ENCODE results near the gene KMT5C.

Gene KMT5C

GRCh38 chr19:55339105-55339888, at the start of gene KMT5C:
Gene KMT5C, plus strand, starts transcription at chr19:55339876. Its CDS starts 2,061 bp downstream, at chr19:55341937.
- peak within 1 kb of the TSS; percentile 77 for H3K4me3 ChIP-seq (replicated peaks; ENCODE audit: low read depth, low read length)
- peak; percentile 33 for TF ChIP-seq CTCF (IDR thresholded peaks at IDR 0.05; ENCODE audit: low read length, missing control alignments)
- peak; percentile 100 for DNase-seq (ENCODE audit: low read depth)

- TF ChIP-seq CTCF (IDR thresholded peaks at IDR 0.05; ENCODE audit: low read length, missing control alignments), result no peak
- no peak for DNase-seq (ENCODE audit: low read depth)
- no peak overlapping the region for H3K4me3 ChIP-seq (replicated peaks; ENCODE audit: low read depth, low read length)
Observed at GRCh38 chr19:55297267-55297666, 42.4 kb upstream of the KMT5C start.

GRCh38 chr19:55299991-55300390, 39.7 kb upstream of the KMT5C start:
- H3K4me3 ChIP-seq (replicated peaks; ENCODE audit: low read depth, low read length), result no peak overlapping the region
- no peak for TF ChIP-seq CTCF (IDR thresholded peaks at IDR 0.05; ENCODE audit: low read length, missing control alignments)
- no peak for DNase-seq (ENCODE audit: low read depth)

GRCh38 chr19:55300886-55301458, 38.7 kb upstream of the KMT5C start:
- no peak overlapping the region for H3K4me3 ChIP-seq (replicated peaks; ENCODE audit: low read depth, low read length)
- no peak for TF ChIP-seq CTCF (IDR thresholded peaks at IDR 0.05; ENCODE audit: low read length, missing control alignments)
- no peak for DNase-seq (ENCODE audit: low read depth)

DNA sequence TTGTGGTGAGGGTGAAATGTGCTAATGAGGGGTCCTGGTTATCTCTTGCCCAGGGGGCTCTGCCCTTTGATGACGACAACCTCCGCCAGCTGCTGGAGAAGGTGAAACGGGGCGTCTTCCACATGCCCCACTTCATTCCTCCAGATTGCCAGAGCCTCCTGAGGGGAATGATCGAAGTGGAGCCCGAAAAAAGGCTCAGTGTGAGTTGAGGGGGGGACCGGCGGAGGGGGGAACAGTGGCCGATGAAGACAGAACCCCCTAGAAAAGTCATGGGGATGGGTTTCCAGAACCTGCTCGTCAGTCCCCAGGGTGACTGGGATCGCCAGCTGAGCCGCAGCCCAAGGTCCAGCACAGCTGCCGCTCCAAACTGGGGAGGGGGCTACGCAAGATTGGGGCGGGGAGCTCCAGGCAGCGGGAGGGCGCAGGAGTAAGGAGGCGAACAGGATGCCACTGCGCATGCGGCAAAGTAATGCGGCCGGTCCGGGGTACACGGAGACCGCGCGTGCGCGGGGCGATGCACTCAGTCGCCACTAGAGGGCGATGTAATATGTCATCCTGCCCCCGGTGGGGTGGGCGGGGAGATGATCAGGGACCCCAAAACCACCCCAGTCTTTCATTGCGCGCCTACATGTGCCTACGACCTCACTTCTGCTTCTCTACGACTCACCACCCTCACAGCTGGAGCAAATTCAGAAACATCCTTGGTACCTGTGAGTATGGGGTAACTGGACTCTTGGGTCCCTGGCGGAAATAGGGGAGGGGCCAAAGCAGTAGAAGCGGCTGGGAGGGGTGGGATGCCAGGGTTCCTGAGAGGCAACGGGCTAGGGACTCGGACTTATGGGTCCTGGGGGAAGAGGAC, 38.0 kb upstream of the KMT5C start:
- DNase-seq (ENCODE audit: low read depth), result peak; percentile 76
- peak overlapping the region; percentile 43 for H3K4me3 ChIP-seq (replicated peaks; ENCODE audit: low read depth, low read length)
- TF ChIP-seq CTCF (IDR thresholded peaks at IDR 0.05; ENCODE audit: low read length, missing control alignments), result peak; percentile 76

DNA sequence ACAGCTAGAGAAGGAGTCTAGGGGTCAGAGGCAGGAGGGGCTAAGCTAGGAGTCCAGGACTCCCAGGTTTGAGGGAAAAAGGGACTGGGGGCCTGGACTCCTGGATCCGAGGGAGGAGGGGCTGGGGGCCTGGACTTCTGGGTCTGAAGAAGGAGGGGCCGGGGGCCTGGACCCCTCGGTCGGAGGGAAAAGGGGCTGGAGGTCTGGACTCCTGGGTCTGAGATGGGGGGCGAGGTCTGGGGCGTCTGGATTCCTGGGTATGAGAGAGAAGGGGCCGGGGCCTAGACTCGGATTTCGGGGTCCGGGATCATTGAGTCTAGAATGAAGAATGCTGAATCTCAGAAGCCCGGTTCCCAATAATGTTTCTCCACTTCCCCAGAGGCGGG, 37.4 kb upstream of the KMT5C start:
- no peak overlapping the region for H3K4me3 ChIP-seq (replicated peaks; ENCODE audit: low read depth, low read length)
- no peak for TF ChIP-seq CTCF (IDR thresholded peaks at IDR 0.05; ENCODE audit: low read length, missing control alignments)
- DNase-seq (ENCODE audit: low read depth), result no peak
